ENCODE results near the gene LCN1. TPM values are rescaled to one million over a fixed set of nuclear protein-coding genes. Genes with fewer than 3 reads are reported as not detected.

Gene LCN1
- total RNA-seq: not detected

DNA sequence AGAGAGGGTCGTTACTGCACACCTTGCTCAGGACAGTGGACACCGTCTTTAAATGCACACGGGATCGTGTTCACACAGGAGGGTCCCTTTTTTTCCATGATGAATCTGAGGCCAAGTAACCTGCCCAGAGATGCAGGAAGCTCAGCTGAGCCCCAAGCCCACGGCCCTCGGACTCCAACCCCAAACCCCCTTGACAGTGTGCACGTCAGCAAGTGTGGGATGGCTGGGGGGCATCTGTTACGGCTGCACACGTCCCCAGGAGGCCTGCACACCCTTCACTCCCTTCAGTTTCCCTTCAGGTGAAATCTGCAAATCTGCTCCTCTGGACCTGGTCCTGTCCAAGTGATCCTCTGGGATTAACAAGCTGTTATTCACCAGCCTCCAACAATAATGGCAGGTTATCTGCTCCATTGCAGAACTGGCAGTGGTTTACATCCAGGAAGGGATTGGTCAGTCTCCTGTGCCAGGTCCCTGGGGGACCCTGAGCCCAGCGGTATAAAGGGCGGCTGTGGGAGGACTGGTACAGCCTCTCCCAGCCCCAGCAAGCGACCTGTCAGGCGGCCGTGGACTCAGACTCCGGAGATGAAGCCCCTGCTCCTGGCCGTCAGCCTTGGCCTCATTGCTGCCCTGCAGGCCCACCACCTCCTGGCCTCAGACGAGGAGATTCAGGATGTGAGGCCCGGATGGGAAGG lies at the start of gene LCN1:
Gene LCN1, plus strand, starts transcription at position 525 of the 692 bp plus-strand sequence. Its CDS starts 58 bp downstream, at position 583.

DNA sequence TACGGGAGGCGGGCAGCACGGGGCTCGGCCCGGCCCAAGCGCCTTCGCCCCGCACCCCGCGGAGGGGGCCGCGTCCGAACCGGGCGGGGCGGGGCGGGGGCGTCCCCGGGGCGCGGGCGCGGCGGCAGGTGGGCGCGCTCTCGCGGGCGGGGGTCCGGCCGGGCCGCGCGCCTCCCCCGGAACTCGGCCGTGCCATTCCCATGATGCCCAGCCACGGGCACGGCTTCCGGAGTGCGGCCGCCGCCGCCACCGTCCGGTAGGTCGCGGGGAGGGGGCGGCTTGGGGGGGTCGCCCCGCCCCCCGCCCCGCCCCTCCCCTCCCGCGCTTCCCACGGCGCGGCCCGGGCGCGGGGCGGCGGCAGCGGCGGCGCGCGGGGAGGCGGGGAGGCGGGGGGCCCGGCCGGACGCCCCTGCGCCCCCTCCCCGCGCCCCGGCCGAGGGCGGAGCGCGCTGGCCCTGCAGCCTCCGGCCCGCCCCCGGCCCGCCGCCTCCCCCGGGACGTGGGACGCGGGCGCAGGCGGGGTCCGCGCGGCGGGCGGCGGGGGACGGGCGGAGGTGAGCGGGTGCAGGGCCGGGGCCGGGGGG lies 41.7 kb upstream of the LCN1 start, which contains the start of gene PPP1R26:
Gene PPP1R26, plus strand, starts transcription at position 314 of the 584 bp plus-strand sequence. CDS start 4,729 bp downstream, outside the sequence.

DNA sequence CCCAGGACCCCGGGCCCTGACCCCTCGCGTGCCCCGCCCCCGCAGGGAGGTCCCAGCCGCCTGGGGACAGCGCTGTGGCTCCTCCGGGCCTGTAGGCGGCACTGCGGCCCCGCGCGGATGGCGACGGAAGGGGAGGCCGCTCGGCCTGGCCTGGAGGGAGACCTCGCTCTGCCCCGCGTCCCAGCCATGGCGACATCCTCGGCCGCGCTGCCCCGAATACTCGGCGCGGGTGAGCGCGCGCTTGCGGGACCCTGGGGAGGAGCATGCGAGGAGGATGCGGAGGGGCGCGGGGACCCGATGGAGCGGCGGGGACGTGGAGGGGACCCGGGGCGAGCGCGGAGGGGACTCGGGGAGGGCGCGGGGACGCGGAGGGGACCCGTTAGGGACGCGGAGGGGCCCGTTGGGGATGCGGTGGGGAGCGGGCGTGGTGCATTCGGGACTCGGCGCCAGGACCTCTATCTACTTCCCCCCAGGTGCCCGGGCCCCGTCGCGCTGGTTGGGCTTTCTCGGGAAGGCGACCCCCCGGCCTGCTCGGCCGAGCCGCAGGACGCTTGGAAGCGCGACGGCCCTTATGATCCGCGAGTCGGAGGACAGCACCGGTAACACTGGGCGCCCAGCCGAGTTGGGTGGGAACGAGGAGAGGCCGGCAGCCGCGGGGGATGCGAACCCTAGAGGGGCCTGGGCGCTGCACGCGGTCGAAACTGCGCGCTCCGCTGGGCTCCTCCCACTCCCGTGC lies 20.5 kb upstream of the LCN1 start, which contains the start of gene MRPS2:
Gene MRPS2, plus strand, starts transcription at position 158 of the 736 bp plus-strand sequence. Its CDS starts 29 bp downstream, at position 187.

DNA sequence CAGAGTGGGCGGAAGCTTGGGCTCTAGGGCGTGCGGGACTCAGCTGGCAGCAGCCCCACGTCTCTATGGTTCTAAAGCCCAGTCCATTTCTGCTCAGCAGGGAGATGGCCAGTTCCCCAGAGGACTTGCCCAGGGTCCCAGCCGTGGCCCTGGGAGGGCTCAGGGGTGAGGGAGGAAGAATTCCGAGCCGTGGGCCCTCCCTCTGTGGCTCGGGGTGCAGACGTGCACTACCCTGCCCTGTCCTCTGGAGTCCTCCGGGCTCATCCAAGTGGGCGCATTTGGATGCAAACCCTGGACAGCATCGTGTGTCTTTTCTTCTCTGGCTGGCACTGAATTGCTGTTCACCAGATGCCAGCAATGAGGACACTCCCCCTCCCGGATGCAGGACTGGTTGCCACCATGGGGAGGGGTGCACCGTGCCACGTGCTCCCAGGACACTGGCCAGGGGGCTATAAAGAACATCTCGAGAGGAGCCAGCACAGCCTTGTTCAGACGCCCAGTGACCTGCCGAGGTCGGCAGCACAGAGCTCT lies 24.5 kb downstream of the LCN1 start, which contains the start of gene OBP2A:
Gene OBP2A, plus strand, starts transcription at position 481 of the 531 bp plus-strand sequence. CDS start 55 bp downstream, outside the sequence.

DNA sequence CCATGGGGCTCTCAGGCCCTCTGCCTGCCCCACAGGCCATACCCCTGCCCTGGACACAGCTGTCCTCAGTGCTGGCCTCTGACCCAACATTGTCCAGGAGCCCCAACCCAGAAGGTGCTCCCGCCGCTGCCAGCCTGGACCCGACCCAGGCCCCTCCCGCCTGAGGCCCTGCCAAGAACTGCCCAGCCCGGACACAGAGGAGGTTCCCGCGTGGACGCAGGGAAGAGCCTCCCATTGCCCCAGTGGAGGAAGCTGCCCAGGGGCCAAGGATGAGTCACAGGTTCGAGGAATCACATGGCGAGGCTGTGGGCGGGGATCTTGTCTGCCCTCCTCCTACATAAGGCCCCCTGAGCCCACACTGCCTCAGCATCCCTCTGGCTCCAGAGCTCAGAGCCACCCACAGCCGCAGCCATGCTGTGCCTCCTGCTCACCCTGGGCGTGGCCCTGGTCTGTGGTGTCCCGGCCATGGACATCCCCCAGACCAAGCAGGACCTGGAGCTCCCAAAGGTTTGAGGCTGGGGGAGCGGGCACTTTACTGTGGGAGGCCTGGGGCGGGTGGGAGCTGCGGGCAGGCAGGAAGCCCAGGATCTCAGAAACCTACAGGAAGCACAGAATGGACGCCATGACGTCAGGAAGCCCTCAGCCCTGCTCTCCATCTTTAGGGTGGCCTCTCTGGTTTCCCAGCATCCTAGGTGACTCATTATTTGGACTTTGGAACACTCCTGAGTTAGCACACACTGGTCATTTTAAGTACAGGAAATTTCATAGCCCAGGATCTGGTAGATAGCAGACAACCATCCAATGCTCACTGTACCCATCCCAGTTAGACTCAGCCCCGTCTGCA lies 40.4 kb downstream of the LCN1 start, which contains the start of gene PAEP:
Gene PAEP, plus strand, starts transcription at position 366 of the 844 bp plus-strand sequence.

Other genes with a start within 250 kb of the LCN1 start
- 24.2 TPM for gene PPP1R26, start 41.7 kb upstream of the LCN1 start, total RNA-seq
- 28.3 TPM for gene MRPS2, start 20.8 kb upstream of the LCN1 start, total RNA-seq
- 0.64 TPM for gene OBP2A, start 24.7 kb downstream of the LCN1 start, total RNA-seq
- not detected for gene PAEP, start 40.3 kb downstream of the LCN1 start, total RNA-seq
- gene GLT6D1, start 118.1 kb downstream of the LCN1 start, total RNA-seq: not detected
- not detected for gene LCN9, start 141.9 kb downstream of the LCN1 start, total RNA-seq
- not detected for gene SOHLH1, start 178.0 kb downstream of the LCN1 start, total RNA-seq
- 1.8 TPM for gene KCNT1, start 180.7 kb downstream of the LCN1 start, total RNA-seq

Measured in metanephros (tissue), 1 donor.